Measurements from ENCODE around the gene CHST15. TPM values are rescaled to one million over a fixed set of nuclear protein-coding genes. Genes with fewer than 3 reads are reported as not detected.
"Not testable (repeated sequence)": the region's sequence is repeated elsewhere in the genome, so short reads cannot be mapped to it uniquely, and the experiment has no call there.

Gene CHST15
- total and polyA plus RNA-seq, 8 donors, result 13.7 to 53.3 (median 17.1) TPM

DNA sequence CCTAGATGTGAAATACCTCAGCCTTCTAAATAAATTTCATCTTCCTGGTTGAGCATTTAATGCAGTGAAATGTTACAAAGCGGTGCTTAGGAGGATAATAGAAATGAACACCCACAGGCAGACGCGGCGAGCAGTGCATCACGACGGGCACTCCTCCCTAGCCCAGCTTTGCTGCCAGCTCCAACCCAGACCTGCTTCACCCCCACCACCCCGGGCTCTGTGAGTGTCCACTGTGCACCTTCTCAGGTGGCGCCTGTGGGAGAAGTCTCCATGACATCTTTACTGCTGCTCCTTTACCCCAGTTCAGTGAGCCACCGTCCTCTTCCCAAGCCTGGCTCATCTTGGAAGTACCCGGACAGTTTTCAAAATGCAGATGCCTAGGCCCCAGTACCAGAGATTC, 5.2 kb upstream of the CHST15 start:
- ATAC-seq (no peak), DNase-seq (peak in 1 of 4 donors; percentile 50)
- TF ChIP-seq, protein P1, sequence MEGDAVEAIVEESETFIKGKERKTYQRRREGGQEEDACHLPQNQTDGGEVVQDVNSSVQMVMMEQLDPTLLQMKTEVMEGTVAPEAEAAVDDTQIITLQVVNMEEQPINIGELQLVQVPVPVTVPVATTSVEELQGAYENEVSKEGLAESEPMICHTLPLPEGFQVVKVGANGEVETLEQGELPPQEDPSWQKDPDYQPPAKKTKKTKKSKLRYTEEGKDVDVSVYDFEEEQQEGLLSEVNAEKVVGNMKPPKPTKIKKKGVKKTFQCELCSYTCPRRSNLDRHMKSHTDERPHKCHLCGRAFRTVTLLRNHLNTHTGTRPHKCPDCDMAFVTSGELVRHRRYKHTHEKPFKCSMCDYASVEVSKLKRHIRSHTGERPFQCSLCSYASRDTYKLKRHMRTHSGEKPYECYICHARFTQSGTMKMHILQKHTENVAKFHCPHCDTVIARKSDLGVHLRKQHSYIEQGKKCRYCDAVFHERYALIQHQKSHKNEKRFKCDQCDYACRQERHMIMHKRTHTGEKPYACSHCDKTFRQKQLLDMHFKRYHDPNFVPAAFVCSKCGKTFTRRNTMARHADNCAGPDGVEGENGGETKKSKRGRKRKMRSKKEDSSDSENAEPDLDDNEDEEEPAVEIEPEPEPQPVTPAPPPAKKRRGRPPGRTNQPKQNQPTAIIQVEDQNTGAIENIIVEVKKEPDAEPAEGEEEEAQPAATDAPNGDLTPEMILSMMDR (IDR thresholded peaks at IDR 0.05), result no peak
- peaks cover 0 to 6% of the 10 kb centered on the region in 2 donors for H3K9me3 ChIP-seq
- H3K36me3 ChIP-seq, result no peaks in the 10 kb centered on the region
- H3K4me1 ChIP-seq, result peaks cover 12 to 24% of the 10 kb centered on the region in 2 donors
- H3K27me3 ChIP-seq, result peaks cover 0 to 31% of the 10 kb centered on the region in 2 donors
- H3K27ac ChIP-seq, result no peak overlapping the region
- intact Hi-C loops (cut with DNase I), result no loop called here
- H3K4me3 ChIP-seq, result no peak overlapping the region

GRCh38 chr10:124097883-124098282, 4.5 kb upstream of the CHST15 start:
- intact Hi-C loops (cut with DNase I), result no loop called here
- H3K27ac ChIP-seq, result no peak overlapping the region
- no peak overlapping the region for H3K4me3 ChIP-seq
- peaks cover 12 to 28% of the 10 kb centered on the region in 2 donors for H3K4me1 ChIP-seq
- TF ChIP-seq, protein P1 (IDR thresholded peaks at IDR 0.05), result no peak
- H3K9me3 ChIP-seq, result peaks cover 0 to 6% of the 10 kb centered on the region in 2 donors
- no peak for ATAC-seq
- DNase-seq, result no peak
- H3K27me3 ChIP-seq, result peaks cover 0 to 38% of the 10 kb centered on the region in 2 donors
- H3K36me3 ChIP-seq, result no peaks in the 10 kb centered on the region

DNA sequence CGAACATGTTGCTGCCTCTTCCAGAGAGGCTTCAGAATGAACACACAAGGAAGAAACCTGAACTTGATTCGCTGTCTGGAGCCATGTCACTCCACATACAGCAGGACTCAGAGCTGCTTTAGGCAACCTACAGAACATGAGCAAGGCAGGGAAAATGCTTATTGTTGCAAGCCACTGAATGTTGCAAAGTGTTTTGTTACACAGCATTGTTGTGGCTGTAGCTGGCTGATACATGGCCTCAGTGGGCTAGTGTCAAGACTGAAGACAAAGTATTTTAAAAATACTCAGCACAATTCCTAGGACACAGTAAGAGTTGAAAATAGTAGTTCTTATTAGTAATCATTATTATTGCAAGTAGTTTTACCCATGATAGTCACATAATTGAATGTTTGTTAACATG, 3.1 kb upstream of the CHST15 start:
- peaks cover 0 to 52% of the 10 kb centered on the region in 2 donors for H3K27me3 ChIP-seq
- H3K4me1 ChIP-seq, result peaks cover 12 to 34% of the 10 kb centered on the region in 2 donors
- H3K27ac ChIP-seq, result no peak overlapping the region
- no peak for ATAC-seq
- H3K4me3 ChIP-seq, result no peak overlapping the region
- no peaks in the 10 kb centered on the region for H3K36me3 ChIP-seq
- peaks cover 0 to 6% of the 10 kb centered on the region in 2 donors for H3K9me3 ChIP-seq
- no peak for DNase-seq
- intact Hi-C loops (cut with DNase I), result no loop called here
- TF ChIP-seq, protein P1 (IDR thresholded peaks at IDR 0.05), result no peak

DNA sequence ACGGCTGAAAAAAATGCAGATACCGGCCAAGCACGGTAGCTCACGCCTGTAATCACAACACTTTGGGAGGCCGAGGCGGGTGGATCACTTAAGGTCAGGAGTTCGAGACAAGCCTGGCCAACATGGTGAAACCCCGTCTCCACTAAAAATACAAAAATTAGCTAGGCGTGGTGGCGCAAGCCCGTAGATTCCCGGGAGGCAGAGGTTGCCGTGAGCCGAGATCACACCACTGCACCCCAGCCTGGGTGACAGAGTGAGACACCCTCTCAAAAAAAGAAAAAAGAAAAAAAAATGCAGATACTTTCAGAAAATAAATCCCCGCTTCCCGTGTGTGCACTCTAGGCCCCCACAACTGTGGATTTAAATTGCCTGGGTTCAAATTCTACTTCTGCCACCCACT, 2.4 kb upstream of the CHST15 start:
- H3K27ac ChIP-seq; intact Hi-C loops (cut with DNase I): not testable (repeated sequence)

DNA sequence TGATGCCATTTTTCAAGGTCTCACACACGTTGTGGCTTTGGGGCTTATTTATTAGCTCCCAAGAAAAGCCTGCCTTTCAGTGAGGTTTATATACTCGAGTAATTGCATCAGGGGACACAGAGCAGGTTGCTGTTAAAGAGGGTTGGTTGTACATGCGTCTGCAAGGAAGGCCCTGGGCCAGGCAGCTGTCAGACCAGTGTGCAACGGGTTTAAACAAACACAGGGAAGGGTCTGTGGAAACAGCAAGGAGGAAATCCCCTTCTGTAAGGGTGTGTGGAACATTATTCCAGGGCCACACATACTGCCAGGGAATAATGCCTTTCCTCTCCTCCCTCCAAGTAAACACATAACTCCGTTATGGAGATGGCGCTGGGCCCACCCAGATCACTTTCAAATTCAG, 1.7 kb upstream of the CHST15 start:
- ATAC-seq, result no peak
- intact Hi-C loops (cut with DNase I), result no loop called here
- H3K27me3 ChIP-seq, result peaks cover 0 to 61% of the 10 kb centered on the region in 2 donors
- H3K36me3 ChIP-seq, result no peaks in the 10 kb centered on the region
- TF ChIP-seq, protein P1 (IDR thresholded peaks at IDR 0.05), result no peak
- DNase-seq, result peak in 1 of 4 donors; percentile 29
- H3K27ac ChIP-seq, result no peak overlapping the region
- H3K4me3 ChIP-seq, result no peak overlapping the region
- peaks cover 21 to 48% of the 10 kb centered on the region in 2 donors for H3K4me1 ChIP-seq
- no peaks in the 10 kb centered on the region for H3K9me3 ChIP-seq

More for the DNA sequence above, 2.4 kb upstream of the CHST15 start:
- Histone ChIP-seq H3K4me1 (peaks cover 19 to 41% of the 10 kb centered on the region in 2 donors), H3K27me3 (peaks cover 0 to 58% of the 10 kb centered on the region in 2 donors)
- H3K4me3 ChIP-seq, DNase-seq, H3K36me3 ChIP-seq, ATAC-seq, H3K9me3 ChIP-seq: not testable (repeated sequence)

- Histone ChIP-seq H3K27me3 (peaks cover 0 to 61% of the 10 kb centered on the region in 2 donors), H3K9me3 (no peaks in the 10 kb centered on the region), H3K36me3 (no peaks in the 10 kb centered on the region), H3K4me3 (peak overlapping the region; percentile 75 to 76), H3K4me1 (peaks cover 21 to 51% of the 10 kb centered on the region in 2 donors), H3K27ac (peak overlapping the region; percentile 80 to 92)
- no peak for ATAC-seq
- TF ChIP-seq, protein P1 (IDR thresholded peaks at IDR 0.05), result no peak
- no peak for DNase-seq
- intact Hi-C loops (cut with DNase I), result no loop called here
Observed at GRCh38 chr10:124094419-124094785, 1.0 kb upstream of the CHST15 start.

DNA sequence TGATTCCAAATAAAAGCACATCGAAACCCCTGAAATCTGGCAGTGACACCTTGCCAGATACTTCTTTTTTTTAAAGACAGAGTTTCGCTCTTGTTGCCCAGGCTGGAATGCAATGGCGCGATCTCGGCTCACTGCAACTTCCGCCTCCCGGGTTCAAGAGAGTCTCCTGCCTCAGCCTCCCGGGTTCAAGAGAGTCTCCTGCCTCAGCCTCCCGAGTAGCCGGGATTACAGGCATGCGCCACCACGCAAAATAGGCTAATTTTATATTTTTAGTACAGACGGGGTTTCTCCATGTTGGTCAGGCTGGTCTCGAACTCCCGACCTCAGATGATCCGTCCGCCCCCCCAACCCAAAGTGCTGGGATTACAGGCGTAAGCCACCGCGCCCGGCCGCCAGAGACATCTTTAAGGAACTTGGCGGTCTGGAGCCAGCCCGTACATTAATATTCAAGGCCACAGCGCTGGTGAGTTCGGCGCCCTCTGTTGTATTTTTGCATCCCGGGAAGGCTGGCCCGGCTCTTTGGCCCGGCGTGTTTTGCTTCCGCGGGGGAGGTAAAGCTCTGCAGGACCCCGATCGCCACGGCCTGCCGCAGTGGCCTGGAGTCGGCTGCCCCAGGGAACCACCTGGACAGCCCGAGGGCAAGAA, 498 bp upstream of the CHST15 start:
- Histone ChIP-seq H3K4me1 (peaks cover 21 to 53% of the 10 kb centered on the region in 2 donors), H3K4me3 (peak overlapping the region; percentile 75 to 76), H3K27ac (peak overlapping the region; percentile 80 to 92), H3K27me3 (peaks cover 0 to 61% of the 10 kb centered on the region in 2 donors)
- H3K36me3 ChIP-seq; H3K9me3 ChIP-seq; intact Hi-C loops (cut with DNase I): not testable (repeated sequence)
- DNase-seq (peak in 3 of 4 donors; percentile 33 to 85 (median 60)), ATAC-seq (peak; percentile 7)
